ENCODE results near the gene SYAP1.
"Not testable (repeated sequence)": the region's sequence is repeated elsewhere in the genome, so short reads cannot be mapped to it uniquely, and the experiment has no call there.

Gene SYAP1

GRCh38 chrX:16784440-16784839 lies 65.0 kb downstream of the SYAP1 start:
- not testable (repeated sequence) for DNase-seq

DNA sequence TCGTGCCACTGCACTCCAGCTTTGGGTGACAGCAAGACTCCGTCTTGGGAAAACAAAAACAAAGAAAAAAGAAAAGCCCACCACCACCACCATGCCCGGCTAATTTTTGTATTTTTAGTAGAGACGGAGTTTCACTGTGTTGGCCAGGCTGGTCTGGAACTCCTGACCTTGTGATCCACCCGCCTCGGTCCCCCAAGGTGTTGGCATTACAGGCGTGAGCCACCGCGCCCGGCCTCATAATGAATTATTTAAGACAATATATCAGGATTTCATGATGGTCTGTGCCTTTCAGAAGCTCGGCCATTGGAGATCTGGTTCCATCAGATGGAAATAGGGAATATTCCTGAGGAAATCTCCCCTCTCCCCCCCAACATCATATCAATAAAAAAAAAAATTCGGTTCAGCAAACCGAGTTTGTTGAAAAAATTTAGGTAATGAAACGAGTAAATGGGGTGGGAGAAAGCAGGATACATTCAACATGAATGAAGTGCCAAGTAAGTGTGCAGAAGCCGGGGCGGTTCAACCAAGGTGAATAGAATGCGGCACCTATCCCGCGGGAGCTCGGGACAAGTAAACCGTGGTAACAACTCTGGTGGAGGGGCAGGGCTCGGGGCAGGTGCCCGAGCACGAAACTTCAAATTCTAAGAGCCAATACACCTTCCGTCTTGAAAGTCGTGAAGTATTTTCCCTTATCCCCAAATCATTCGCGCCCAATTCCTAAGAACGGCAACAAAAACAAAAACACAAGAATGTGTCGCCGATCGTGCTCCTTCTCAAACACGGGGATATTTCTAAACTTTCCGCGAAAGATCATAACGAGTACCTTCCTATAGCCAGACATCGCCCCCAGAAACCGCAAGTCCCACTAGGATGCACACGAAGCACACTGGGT lies 66.1 kb downstream of the SYAP1 start:
- DNase-seq: no peak

- DNase-seq: peak; percentile 90
Observed at GRCh38 chrX:16786139-16786790, 66.9 kb downstream of the SYAP1 start, which contains the start of gene TXLNG. Gene TXLNG (plus strand): TSS chrX:16786466. CDS start chrX:16786488, 22 bp downstream.

DNA sequence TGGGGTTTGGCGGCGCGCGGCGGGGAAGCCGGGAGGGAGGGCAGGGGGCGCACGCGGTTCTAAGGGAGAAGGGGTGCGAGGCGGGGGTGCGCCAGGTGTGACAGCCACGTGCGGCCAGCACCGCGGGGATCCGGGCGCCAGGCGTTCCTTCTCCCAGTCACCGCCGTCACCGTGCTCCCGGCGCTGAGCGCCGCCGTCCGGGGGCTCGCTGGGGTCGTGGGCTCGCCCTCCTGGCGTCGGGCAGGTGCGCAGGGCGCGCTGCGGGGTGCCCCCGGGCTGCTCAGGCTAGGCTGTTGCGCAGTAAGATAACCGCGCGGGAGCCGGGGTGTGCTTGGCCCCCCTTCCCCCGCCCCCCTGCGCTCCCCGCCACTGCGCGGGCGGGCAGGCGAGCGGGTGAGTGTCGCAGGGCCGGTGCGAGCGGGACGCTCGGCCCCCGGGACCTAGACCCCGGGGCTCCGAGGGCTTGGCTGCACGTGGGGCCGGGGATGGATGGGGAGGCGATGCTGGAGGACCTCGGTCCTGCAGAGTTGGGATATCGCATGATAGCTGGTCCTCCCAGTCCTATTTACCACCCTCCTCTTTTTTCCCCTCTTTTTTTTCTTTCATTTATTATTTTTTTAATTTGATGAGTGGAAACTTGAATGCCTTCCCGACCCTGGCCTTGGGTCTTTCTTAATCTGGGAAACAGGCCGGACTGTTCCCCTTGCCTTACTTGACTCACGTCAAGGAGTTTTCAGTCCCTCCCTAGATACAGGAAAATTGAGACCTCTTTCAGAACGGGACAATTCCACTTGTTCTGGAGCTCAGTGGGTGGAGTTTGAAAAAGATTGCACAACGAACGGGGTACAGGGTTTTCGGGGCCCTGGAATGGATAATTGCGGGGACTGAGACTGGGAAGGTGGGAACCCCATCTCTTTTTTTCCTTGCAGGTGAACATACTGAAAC lies 67.7 kb downstream of the SYAP1 start:
- no peak for DNase-seq

DNA sequence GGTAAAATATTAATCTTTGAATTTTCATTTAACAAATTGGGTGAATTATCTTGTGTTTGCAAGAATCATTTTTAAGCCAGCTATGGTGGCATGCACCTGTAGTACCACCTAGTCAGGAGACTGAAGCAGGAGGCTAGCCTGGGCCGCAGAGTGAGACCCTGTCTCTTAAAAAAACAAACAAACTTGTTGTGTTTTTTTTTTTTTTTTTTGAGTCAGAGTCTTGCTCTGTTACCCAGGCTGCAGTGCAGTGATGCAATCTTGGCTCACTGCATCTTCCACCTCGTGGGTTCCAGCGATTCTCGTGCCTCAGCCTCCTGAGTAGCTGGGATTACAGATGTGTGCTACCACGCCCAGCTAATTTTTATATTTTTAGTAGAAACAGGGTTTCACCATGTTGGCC lies 69.1 kb downstream of the SYAP1 start:
- DNase-seq: no peak

- no peak for DNase-seq
Observed at GRCh38 chrX:16796298-16796697, 76.9 kb downstream of the SYAP1 start.

- DNase-seq: no peak
Observed at GRCh38 chrX:16797358-16797757, 77.9 kb downstream of the SYAP1 start.

DNA sequence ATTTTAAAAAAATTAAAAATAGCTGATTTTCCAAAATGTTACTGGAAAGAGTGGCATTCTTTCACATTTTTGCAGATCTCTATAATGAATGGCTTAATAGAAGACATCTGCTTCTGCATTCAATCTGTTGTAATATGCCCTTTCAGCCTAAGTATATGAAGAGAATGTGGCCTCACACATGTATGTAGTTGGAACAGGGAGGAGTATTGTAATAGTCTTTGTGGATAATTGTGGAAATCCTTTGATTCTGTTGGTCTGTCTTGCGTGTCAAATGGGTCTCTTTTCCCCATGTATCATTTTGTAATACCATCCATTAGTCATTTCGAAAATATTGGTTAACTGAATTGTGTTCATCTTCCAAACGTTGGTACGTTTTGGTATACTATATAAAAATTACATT lies 78.4 kb downstream of the SYAP1 start:
- DNase-seq: no peak

- no peak for DNase-seq
Observed at GRCh38 chrX:16804923-16805464, 85.6 kb downstream of the SYAP1 start.

- DNase-seq: peak; percentile 6
Observed at GRCh38 chrX:16807548-16807947, 88.1 kb downstream of the SYAP1 start.

- DNase-seq: peak; percentile 8
Observed at GRCh38 chrX:16807976-16808542, 88.6 kb downstream of the SYAP1 start.

GRCh38 chrX:16814597-16814996 lies 95.2 kb downstream of the SYAP1 start:
- DNase-seq: no peak

Data from NCI-H226 (cell line).